ENCODE data around the gene SLC12A8.

SLC12A8 gene

GRCh38 chr3:125194061-125194848 lies 18.3 kb downstream of the SLC12A8 start:
- no peak for DNase-seq (ENCODE audit: extremely low read depth, low read depth)
- no peak for TF ChIP-seq CTCF (IDR thresholded peaks at IDR 0.05; ENCODE audit: low read depth, low read length)

GRCh38 chr3:125192190-125193035 lies 20.1 kb downstream of the SLC12A8 start:
- TF ChIP-seq CTCF (IDR thresholded peaks at IDR 0.05; ENCODE audit: low read depth, low read length), result no peak
- no peak for DNase-seq (ENCODE audit: extremely low read depth, low read depth)

- no peak for TF ChIP-seq CTCF (IDR thresholded peaks at IDR 0.05; ENCODE audit: low read depth, low read length)
- no peak for DNase-seq (ENCODE audit: extremely low read depth, low read depth)
Observed at GRCh38 chr3:125191730-125192129, 20.8 kb downstream of the SLC12A8 start.

- no peak for DNase-seq (ENCODE audit: extremely low read depth, low read depth)
- no peak for TF ChIP-seq CTCF (IDR thresholded peaks at IDR 0.05; ENCODE audit: low read depth, low read length)
Observed at GRCh38 chr3:125191256-125191655, 21.3 kb downstream of the SLC12A8 start.

GRCh38 chr3:125190786-125191185 lies 21.8 kb downstream of the SLC12A8 start:
- no peak for DNase-seq (ENCODE audit: extremely low read depth, low read depth)
- no peak for TF ChIP-seq CTCF (IDR thresholded peaks at IDR 0.05; ENCODE audit: low read depth, low read length)

GRCh38 chr3:125189378-125190165 lies 23.0 kb downstream of the SLC12A8 start:
- no peak for TF ChIP-seq CTCF (IDR thresholded peaks at IDR 0.05; ENCODE audit: low read depth, low read length)
- DNase-seq (ENCODE audit: extremely low read depth, low read depth), result no peak
